Right hindlimb (tissue), 1 donor: ENCODE data around the gene RNF214.
"Not testable (repeated sequence)": the region's sequence is repeated elsewhere in the genome, so short reads cannot be mapped to it uniquely, and the experiment has no call there.

Experiments used
- DNase-seq: peaks from one replicate; pipeline ENCODE4 v3.0.0-alpha.2; 2018

The RNF214 gene

GRCh38 chr11:117198613-117199012, 33.9 kb upstream of the RNF214 start:
- no peak for DNase-seq

- peak; percentile 92 for DNase-seq
Measured at GRCh38 chr11:117199053-117199915, 33.2 kb upstream of the RNF214 start, which contains the start of gene TAGLN. Gene TAGLN (plus strand): TSS chr11:117199370. CDS start chr11:117203014, 3,644 bp downstream.

GRCh38 chr11:117199916-117200812, 32.3 kb upstream of the RNF214 start:
- DNase-seq = no peak

- no peak for DNase-seq
Measured at GRCh38 chr11:117200813-117201657, 31.4 kb upstream of the RNF214 start.

GRCh38 chr11:117201658-117202305, 30.7 kb upstream of the RNF214 start:
- DNase-seq = no peak

- DNase-seq = no peak
Measured at GRCh38 chr11:117202386-117203068, 29.9 kb upstream of the RNF214 start.

- no peak for DNase-seq
Measured at GRCh38 chr11:117203069-117203407, 29.4 kb upstream of the RNF214 start.

- no peak for DNase-seq
Measured at GRCh38 chr11:117204283-117205080, 28.0 kb upstream of the RNF214 start.

GRCh38 chr11:117205211-117205818, 27.2 kb upstream of the RNF214 start:
- DNase-seq = no peak

- not testable (repeated sequence) for DNase-seq
Measured at GRCh38 chr11:117206111-117206510, 26.4 kb upstream of the RNF214 start.

GRCh38 chr11:117206859-117207258, 25.6 kb upstream of the RNF214 start:
- DNase-seq = not testable (repeated sequence)

- not testable (repeated sequence) for DNase-seq
Measured at GRCh38 chr11:117207481-117207880, 25.0 kb upstream of the RNF214 start.

- not testable (repeated sequence) for DNase-seq
Measured at GRCh38 chr11:117208710-117209109, 23.8 kb upstream of the RNF214 start.

- not testable (repeated sequence) for DNase-seq
Measured at GRCh38 chr11:117209351-117210125, 22.9 kb upstream of the RNF214 start.

- DNase-seq = no peak
Measured at GRCh38 chr11:117210620-117211019, 21.9 kb upstream of the RNF214 start.

- no peak for DNase-seq
Measured at GRCh38 chr11:117212697-117213355, 19.6 kb upstream of the RNF214 start.

GRCh38 chr11:117214404-117215110, 17.9 kb upstream of the RNF214 start:
- DNase-seq = no peak
